HG03135 (cell line): ENCODE results near the gene ZNF80.

Experiments
- ATAC-seq: cut with Tn5 transposase; IDR thresholded peaks from one replicate; pipeline ENCODE4 v1.9.1; 2021; ENCODE audit warnings: mild to moderate bottlenecking, moderate library complexity; ENCODE audit not compliant: unreplicated experiment

Gene ZNF80

DNA sequence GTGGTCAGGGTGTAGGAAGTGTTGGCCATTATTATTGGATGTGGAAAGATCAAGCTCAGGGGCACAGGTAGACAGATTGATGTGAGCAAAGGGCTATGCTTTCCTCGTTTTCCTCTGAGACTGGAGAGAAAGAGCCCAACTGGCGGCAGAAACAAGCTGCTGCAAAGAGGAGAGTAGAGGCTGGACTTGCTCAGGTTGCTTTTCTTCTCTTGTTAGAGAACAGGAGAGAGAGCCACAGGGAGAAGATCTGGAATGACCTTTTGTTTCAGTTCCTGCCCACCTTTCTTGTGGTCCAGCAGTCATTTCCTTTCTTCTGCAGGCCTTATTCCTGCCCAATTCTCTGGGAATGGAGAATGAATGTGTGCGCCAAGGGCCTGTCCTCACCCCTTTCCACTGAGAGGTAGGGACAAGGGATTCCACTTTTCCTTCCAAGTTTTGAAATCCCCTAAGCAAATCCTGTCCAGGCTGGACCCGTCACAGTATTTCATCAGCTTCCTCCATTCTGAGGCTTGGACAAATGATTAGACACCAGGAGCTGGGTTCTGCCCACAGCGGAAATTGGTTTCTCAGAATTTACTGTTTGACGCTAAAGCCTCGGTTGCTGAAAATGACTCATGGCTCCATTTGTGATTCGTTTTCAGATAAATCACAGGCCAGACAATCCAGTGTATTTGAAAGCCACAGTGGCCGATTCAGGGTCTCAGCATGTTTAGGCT lies 16.1 kb downstream of the ZNF80 start:
- ATAC-seq: no peak

DNA sequence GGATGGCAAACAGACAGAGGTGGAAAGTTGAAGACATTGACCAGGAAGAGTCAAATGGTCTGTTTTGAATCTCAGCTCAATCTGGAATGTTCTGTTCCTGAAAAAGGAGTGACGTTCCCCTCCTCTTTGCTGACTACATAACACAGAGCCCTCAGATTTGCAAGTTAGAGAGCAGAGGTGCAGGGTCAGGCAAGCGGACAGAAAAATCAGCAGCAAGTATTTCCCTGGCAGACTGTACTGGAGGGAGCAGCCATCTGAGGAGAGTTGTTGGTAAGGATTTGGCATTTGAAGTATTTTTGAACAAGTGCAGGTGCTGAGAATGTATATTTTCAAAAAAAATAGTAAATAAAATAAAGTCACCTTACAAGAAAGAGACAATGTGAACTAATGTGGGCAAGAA lies 17.6 kb downstream of the ZNF80 start:
- ATAC-seq: no peak

DNA sequence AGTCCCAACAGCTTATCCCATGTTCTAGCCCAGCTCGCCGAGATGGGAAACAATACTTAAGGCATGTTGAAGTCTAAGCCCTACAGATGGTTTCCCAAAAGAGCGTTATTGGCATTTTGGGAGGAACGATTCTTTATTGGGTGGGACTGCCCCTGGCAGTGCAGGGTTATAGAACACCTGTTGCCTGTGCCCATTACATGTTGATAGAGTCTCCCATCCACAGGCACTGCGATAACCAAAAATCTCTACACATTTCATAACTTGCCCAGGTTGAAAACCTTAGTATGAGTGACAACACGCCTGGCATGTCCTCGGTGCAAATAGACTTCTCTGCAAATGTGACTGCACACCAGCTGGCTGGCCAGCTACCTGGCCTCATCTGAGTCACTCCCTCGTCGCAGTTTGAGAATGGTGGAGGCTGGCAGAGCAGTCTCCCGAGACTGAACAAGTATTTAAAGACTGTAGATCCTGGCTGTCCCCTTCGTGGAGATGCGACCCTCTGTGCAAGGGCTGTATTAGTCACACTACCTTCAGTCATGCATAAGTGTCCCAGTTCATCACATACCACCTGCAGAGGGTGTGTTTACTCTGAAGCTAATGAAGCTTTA lies 18.7 kb downstream of the ZNF80 start:
- no peak for ATAC-seq

DNA sequence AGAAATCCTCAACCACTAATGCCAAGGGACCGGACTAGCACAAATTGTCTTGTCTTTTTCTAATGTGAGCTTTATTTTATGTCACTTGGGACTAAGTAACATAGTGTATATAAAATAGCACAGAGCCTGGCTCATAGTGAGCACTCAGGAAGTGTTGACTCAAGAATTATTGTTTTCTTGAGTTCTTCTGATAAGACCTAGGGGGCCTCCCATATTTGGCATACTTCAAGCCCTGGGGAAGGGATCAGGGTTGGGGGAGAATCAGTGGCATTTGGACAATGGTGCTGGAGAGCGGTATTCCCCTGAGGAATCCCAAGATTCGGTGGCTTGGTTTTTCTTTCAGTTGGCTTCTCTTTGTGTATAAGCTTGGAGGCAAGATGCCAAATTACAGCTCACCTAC lies 19.4 kb downstream of the ZNF80 start:
- no peak for ATAC-seq

DNA sequence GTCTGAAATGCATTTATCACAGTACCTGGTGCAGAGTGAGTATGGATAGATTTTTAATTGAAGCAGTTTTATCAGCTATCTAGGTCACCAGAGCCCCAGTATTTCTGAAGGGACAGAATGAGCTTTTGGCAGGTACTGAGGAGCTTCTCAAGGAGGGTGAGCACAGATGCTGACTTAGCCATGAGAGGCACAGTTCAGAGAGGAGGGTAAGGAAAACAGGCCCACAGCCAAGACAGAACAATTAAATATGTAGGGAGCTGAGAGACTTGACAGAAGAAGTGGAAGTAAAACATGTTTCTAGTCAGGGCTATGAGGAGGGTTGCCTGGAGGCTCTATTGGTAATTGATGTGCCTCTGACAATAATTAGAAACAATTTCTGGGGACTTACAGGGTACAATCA lies 20.1 kb downstream of the ZNF80 start:
- ATAC-seq: no peak

DNA sequence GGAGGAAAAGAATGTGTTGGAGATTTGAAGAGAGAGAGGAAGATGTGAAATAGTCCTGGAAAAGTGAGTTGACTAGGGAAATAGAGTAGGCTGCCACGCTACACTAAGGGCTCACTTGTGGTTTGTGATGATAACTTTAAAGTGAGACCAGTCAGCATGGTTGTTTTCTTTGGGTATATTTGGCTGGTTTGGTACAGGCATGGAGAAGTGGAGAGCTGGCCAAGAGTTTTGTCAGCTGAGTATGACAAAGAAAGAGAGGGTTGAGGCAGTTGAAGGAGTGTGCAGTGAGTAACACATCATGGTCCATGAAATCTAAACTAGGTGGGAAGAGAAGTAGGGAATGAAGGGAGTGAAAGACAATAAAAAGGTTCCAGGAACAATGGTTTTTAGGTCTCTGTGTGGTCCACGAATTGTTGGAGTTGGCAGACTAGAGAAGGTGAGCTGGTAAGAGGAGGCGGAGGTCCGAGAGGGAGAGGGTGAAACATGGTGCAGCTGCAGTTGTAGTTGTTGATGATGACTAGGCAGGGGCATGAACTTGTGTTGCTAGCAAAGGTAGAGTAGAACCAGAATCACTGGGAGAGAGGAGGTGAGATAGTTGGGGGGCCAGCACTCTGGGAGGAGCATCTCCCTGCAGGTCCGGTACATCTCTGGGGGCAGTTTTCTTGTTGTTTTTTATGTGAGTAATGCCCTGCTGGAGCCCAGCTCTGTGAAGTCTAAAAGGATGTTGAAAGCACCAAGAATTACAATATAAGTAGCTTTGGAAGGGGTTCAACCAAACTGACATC lies 21.0 kb downstream of the ZNF80 start:
- ATAC-seq: no peak

DNA sequence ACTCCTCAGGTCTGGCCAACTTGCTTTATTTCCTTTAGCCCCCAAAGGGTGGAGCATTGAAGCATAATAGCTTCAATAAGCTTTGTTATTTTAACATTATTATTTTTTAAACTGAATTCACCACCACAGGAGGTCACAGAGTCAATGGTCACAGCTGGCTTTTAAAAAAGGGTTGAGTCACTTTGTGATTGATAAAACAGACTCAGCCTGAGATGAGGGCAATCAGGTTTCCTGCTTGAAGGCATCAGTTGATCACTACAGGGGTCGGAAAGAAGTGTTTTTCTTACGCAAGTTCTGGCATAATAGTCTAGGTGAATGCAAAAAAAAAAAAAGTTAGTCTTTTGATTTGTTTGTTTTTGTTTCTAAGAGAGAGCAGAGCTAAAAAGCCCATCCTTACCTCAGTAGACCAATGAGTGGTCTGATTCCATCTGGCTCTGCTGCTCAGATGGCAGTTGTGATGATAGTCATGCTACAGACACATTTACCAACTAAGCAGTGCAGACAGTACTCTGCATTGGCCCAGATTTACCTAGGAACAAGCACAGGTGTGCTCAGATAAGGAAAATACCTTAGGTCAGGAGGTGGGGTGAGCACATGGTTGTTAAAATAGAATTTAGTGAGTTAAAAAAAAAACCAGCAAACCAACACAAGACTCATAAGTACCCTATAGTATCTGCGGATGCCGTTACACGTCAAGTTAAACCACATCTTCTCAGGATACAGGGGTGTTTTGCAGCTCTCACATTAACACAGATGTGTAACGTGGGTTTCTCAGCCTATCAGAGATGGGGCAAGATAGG lies 22.6 kb downstream of the ZNF80 start:
- ATAC-seq: peak; percentile 31

DNA sequence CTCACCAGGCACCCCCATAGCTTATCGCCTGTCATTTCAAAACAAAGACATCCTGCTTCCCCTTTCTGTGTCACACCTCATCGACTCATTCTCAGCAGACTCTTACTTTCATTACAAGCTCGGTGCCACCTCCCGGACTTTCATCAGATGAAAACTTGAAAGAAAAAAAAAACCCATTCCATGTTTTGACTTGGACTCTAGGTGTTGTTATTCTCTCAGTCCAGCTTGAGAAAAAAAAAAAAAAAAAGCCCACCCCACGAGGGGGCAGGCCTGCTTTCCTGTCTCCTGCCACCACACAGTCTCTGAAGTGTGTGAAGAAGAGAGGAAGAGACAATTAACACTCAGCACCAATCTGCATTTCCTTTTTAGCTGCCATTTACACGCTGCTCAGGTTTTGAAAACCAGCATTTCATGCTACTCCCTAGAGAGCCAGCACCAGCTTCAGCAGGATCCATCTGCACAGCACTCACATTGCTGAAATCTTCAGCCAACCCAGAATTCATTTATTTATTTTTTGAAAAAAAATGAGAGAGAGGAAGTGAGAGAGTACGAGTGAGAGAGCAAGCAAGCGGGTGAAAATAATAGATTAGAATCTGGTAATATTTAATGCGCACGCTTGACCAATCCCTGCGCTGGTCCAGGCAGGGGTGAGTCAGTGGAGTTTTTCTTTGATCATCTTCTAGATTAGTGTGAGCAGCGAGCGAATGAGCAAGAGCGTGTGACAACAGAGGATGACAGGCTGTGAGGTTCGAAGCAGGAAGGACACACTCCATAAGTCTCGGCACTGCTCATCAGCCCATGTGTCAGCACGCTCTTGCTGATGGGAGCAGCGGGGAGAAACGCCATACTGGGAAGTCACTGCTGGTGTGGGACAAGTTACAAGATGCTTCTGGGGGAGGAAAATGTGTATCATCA lies 23.5 kb downstream of the ZNF80 start:
- peak; percentile 85 for ATAC-seq

DNA sequence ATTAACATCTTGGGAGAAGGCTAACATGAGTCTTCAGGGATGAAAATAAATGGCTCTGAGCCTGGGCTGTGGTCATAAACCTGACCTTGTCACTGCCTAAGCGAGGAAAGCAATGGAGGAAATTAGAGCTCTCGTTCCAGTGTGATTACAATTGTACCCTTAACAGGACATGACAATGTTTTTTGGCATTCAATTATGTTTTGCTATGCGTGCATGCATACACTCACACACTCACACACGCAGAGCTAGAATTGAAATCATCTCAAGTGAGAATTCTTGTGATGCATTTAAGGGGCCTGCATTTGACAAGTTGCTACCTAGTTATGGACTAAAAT lies 24.1 kb downstream of the ZNF80 start:
- peak; percentile 8 for ATAC-seq

DNA sequence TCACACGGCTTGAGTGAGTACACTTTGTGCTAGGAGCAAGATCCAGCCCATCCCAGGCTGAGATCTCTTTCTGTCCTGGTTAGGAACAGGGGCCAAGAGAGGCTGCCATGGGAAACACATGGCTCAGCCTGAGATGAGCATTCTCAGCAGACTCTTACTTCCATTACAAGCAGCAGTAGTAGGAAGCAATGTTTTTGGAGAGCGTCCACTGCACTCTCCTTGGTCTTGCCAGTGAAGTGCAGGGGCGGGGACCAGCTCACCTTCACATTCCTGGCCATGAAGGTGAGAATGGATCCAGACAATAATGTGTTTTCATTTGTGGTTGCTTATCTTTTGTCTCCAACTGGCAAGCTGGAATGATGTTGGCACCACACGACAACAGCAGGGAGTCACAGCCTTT lies 24.7 kb downstream of the ZNF80 start:
- no peak for ATAC-seq

DNA sequence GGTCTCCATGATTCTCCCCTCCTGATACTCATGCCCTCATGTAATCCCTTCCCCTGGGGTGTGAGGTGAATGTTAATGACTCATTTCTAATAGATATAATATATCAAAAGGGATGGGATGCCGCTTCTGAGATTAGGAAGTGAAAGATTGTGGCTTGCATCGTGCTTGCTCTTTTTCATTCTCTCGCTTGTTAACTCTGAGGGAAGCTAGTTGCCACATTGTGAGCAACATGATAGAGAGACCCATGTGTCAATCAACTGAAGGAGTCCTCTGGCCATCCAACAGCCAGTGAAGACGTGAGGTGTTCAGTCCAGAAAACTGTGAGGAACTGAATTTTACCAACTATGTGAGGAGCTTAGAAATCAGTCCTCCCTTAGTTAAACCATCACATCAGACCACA lies 29.6 kb downstream of the ZNF80 start:
- ATAC-seq: no peak

DNA sequence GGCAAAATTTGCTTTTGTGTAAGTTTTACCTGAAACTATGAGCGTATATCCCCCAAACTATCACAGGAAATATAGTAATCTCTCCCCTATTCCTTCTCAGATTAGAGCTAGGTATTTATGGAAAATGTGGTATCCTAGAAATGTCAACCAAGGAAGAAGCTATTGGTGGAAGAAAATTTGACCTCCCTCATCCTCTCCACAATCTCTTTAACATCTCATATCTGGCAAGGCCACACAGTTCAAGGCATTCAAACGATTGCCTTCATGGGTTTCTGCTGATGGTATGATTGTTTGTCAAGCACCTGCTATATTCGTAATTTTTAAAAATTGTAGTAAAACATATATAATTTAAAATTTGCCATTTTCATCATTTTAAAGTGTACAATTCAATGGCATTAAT lies 31.0 kb downstream of the ZNF80 start:
- ATAC-seq: no peak

DNA sequence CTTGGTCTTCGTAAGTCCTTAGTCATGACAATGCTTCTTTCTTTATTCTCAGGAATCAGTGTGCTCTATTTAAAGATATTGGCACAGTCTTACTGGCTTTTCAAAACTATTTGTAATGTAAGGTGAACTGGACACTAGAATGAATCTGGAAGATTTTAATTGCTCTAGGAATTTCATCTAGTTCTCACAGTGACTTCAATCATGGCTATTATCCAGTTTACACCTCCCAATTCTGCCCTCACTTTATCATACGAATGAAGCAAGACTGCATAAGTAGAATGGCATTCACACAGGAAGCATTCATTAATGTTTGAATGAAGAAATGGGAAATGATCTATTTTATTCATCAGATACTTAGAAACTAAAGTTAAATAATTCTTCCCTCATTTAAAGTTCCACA lies 31.8 kb downstream of the ZNF80 start:
- no peak for ATAC-seq

DNA sequence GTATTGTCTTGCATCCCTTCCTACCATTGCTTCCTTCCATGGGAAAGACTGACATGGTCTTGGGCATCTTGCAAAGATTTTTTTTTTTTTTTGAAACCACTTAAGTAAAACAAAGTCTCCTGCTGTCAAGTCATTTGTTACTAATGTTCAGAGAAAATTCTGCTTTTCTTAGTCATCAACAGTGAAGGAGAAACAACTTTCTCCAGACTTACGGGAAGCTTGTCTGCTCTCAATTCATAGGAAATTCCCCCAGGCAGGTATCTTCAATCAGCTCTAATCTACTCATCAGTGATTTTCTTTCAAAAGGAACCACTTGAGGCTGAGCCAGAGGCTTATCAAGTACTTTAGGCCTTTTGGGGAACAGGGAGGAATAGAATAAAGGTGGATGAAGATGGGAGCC lies 42.6 kb downstream of the ZNF80 start:
- no peak for ATAC-seq

DNA sequence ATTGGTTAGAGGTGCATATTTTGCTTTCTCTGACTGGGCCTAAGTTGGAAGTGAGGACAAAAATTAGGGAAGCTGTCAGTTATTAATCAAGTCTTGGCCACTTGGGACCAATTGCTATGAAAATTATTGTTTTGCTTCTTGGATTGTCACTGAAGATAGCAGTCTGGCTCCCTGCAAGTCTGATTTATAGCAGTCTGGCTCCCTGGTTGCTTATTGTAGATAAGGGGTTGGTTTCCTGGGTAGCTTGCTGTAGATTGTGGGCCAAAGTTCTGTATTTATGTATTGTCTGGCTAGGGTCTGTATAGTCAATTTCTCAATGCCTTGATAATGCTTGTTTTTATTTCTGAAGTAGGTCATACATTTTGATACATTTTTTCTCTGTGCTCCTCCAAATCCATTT lies 45.2 kb downstream of the ZNF80 start:
- no peak for ATAC-seq

DNA sequence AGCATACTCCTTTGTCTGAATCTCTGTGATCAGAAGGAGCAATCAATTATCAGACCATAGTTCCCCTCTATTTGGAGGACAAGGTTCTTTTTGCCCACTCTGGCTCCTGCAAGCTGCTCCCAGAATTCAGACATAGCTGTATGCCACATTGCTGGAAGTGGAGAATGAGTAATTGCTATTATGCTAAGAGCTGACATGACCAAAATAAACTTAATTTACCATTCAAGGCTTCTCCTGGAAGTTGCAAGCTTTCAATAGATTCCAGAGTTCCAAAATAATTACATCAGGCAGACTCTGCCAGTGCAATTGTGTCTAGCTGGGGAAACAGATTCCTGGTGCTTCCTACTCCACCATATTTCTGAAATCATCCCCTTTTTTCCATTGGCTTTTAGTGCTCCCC lies 50.9 kb downstream of the ZNF80 start:
- ATAC-seq: no peak
